ENCODE results near the gene PGBD2.

DNA sequence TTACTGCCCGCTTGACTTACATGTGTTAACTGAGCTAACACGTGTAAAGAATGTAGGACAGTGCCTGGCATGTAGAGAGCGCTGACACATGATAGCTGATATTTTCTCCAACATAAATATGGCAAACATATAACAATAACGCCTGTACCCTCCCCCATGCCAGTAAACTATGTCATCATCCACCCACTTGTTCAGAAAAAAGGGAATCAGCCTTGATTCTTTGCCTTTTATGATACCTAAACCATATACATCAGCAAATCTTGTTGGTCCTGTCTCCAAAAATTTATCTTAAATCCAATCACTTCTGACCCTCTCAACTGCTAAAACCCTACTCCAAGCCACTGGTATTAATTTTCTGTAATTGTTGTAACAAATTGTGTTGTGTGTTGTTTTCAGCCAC lies 46.0 kb upstream of the PGBD2 start:
- TF ChIP-seq SMC3 (IDR thresholded peaks at IDR 0.05) (no peak), JUNB (IDR thresholded peaks at IDR 0.05) (no peak), POLR2A (IDR thresholded peaks at IDR 0.05; ENCODE audit: low read length) (no peak), FOSL2 (IDR thresholded peaks at IDR 0.05) (no peak), FOSL2 (CRISPR knock-in tag; IDR thresholded peaks at IDR 0.05) (no peak), NPAS2 (CRISPR knock-in tag; IDR thresholded peaks at IDR 0.05; ENCODE audit: borderline replicate concordance) (no peak), FOXS1 (CRISPR knock-in tag; IDR thresholded peaks at IDR 0.05) (no peak), EP300 (IDR thresholded peaks at IDR 0.05) (no peak), KDM5A (IDR thresholded peaks at IDR 0.05) (no peak), CHD2 (IDR thresholded peaks at IDR 0.05; ENCODE audit: low read length, partially characterized antibody) (no peak), CEBPB (IDR thresholded peaks at IDR 0.05) (no peak), NR3C1 (IDR thresholded peaks at IDR 0.05) (no peak), MYC (IDR thresholded peaks at IDR 0.05; ENCODE audit: borderline replicate concordance, low read length) (no peak)
- TF ChIP-seq, protein P1, sequence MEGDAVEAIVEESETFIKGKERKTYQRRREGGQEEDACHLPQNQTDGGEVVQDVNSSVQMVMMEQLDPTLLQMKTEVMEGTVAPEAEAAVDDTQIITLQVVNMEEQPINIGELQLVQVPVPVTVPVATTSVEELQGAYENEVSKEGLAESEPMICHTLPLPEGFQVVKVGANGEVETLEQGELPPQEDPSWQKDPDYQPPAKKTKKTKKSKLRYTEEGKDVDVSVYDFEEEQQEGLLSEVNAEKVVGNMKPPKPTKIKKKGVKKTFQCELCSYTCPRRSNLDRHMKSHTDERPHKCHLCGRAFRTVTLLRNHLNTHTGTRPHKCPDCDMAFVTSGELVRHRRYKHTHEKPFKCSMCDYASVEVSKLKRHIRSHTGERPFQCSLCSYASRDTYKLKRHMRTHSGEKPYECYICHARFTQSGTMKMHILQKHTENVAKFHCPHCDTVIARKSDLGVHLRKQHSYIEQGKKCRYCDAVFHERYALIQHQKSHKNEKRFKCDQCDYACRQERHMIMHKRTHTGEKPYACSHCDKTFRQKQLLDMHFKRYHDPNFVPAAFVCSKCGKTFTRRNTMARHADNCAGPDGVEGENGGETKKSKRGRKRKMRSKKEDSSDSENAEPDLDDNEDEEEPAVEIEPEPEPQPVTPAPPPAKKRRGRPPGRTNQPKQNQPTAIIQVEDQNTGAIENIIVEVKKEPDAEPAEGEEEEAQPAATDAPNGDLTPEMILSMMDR (IDR thresholded peaks at IDR 0.05) = no peak
- TF ChIP-seq, protein P2, sequence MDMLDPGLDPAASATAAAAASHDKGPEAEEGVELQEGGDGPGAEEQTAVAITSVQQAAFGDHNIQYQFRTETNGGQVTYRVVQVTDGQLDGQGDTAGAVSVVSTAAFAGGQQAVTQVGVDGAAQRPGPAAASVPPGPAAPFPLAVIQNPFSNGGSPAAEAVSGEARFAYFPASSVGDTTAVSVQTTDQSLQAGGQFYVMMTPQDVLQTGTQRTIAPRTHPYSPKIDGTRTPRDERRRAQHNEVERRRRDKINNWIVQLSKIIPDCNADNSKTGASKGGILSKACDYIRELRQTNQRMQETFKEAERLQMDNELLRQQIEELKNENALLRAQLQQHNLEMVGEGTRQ (IDR thresholded peaks at IDR 0.05) = no peak

Data from A549 (cell line).